HS-5 (cell line): ENCODE data around the gene BTN1A1.
"Not testable (repeated sequence)": the region's sequence is repeated elsewhere in the genome, so short reads cannot be mapped to it uniquely, and the experiment has no call there.

ENCODE experiments used
- DNase-seq: peaks from one replicate; pipeline ENCODE4 v3.0.0-alpha.2; 2012; ENCODE audit warnings: low read depth

BTN1A1 gene

GRCh38 chr6:26500102-26500501 is at the start of gene BTN1A1:
TSS of gene BTN1A1 (plus strand) at chr6:26500303. CDS start at chr6:26501287, 984 bp downstream.
- DNase-seq: no peak

- DNase-seq: no peak
Observed at GRCh38 chr6:26452631-26453235, 47.4 kb upstream of the BTN1A1 start.

GRCh38 chr6:26454631-26455030 is 45.5 kb upstream of the BTN1A1 start:
- DNase-seq: no peak

GRCh38 chr6:26455357-26455970 is 44.6 kb upstream of the BTN1A1 start:
- no peak for DNase-seq

GRCh38 chr6:26457264-26457805 is 42.8 kb upstream of the BTN1A1 start:
- no peak for DNase-seq

- DNase-seq: peak; percentile 81
Observed at GRCh38 chr6:26457806-26458688, 42.1 kb upstream of the BTN1A1 start, which contains the start of gene BTN2A1. TSS of gene BTN2A1 (plus strand) at chr6:26457955. CDS start at chr6:26458637, 682 bp downstream.

- DNase-seq: no peak
Observed at GRCh38 chr6:26459023-26459810, 40.9 kb upstream of the BTN1A1 start.

- DNase-seq: not testable (repeated sequence)
Observed at GRCh38 chr6:26461353-26461752, 38.8 kb upstream of the BTN1A1 start.

- DNase-seq: no peak
Observed at GRCh38 chr6:26464014-26464413, 36.1 kb upstream of the BTN1A1 start.

- no peak for DNase-seq
Observed at GRCh38 chr6:26464416-26465131, 35.5 kb upstream of the BTN1A1 start.

- DNase-seq: no peak
Observed at GRCh38 chr6:26465776-26466175, 34.3 kb upstream of the BTN1A1 start.

GRCh38 chr6:26468829-26469228 is 31.3 kb upstream of the BTN1A1 start:
- DNase-seq: no peak

GRCh38 chr6:26470643-26471042 is 29.5 kb upstream of the BTN1A1 start:
- DNase-seq: no peak

- DNase-seq: no peak
Observed at GRCh38 chr6:26471970-26472369, 28.1 kb upstream of the BTN1A1 start.

- no peak for DNase-seq
Observed at GRCh38 chr6:26472549-26473290, 27.4 kb upstream of the BTN1A1 start.

GRCh38 chr6:26473429-26473757 is 26.7 kb upstream of the BTN1A1 start:
- no peak for DNase-seq

GRCh38 chr6:26473758-26474438 is 26.2 kb upstream of the BTN1A1 start:
- DNase-seq: peak; percentile 96

- no peak for DNase-seq
Observed at GRCh38 chr6:26474439-26474881, 25.6 kb upstream of the BTN1A1 start.

- no peak for DNase-seq
Observed at GRCh38 chr6:26475823-26476729, 24.0 kb upstream of the BTN1A1 start.
